Measurements from ENCODE around the gene MRPS18A. TPM values are rescaled to one million over a fixed set of nuclear protein-coding genes. Genes with fewer than 3 reads are reported as not detected.
A peak's percentile ranks its signal among the peaks of the same experiment; 100 is the strongest.

Gene MRPS18A
- total RNA-seq, 1 donor from 2014 or later = 41.8 TPM

- H3K27ac ChIP-seq (replicated peaks) = peak overlapping the region; percentile 75
- no peaks in the 10 kb centered on the region for H3K27me3 ChIP-seq (ENCODE audit: low read depth)
- peaks cover 50% of the 10 kb centered on the region for H3K36me3 ChIP-seq
- DNase-seq = no peak
- TF ChIP-seq, protein P1, sequence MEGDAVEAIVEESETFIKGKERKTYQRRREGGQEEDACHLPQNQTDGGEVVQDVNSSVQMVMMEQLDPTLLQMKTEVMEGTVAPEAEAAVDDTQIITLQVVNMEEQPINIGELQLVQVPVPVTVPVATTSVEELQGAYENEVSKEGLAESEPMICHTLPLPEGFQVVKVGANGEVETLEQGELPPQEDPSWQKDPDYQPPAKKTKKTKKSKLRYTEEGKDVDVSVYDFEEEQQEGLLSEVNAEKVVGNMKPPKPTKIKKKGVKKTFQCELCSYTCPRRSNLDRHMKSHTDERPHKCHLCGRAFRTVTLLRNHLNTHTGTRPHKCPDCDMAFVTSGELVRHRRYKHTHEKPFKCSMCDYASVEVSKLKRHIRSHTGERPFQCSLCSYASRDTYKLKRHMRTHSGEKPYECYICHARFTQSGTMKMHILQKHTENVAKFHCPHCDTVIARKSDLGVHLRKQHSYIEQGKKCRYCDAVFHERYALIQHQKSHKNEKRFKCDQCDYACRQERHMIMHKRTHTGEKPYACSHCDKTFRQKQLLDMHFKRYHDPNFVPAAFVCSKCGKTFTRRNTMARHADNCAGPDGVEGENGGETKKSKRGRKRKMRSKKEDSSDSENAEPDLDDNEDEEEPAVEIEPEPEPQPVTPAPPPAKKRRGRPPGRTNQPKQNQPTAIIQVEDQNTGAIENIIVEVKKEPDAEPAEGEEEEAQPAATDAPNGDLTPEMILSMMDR (IDR thresholded peaks at IDR 0.05; ENCODE audit: borderline replicate concordance) = no peak
- no peaks in the 10 kb centered on the region for H3K9me3 ChIP-seq (replicated peaks)
- H3K4me1 ChIP-seq = peaks cover 72% of the 10 kb centered on the region
- H3K4me3 ChIP-seq = no peak overlapping the region
- intact Hi-C loops (cut with micrococcal nuclease) = no loop called here
Observed at GRCh38 chr6:43680308-43681200, 7.0 kb downstream of the MRPS18A start.

- H3K36me3 ChIP-seq = peaks cover 65% of the 10 kb centered on the region
- no peak overlapping the region for H3K27ac ChIP-seq (replicated peaks)
- TF ChIP-seq, protein P1 (IDR thresholded peaks at IDR 0.05; ENCODE audit: borderline replicate concordance) = no peak
- no peaks in the 10 kb centered on the region for H3K9me3 ChIP-seq (replicated peaks)
- no peaks in the 10 kb centered on the region for H3K27me3 ChIP-seq (ENCODE audit: low read depth)
- H3K4me1 ChIP-seq = peaks cover 58% of the 10 kb centered on the region
- no peak overlapping the region for H3K4me3 ChIP-seq
- no peak for DNase-seq
- intact Hi-C loops (cut with micrococcal nuclease) = no loop called here
Observed at GRCh38 chr6:43679057-43679456, 8.5 kb downstream of the MRPS18A start.

DNA sequence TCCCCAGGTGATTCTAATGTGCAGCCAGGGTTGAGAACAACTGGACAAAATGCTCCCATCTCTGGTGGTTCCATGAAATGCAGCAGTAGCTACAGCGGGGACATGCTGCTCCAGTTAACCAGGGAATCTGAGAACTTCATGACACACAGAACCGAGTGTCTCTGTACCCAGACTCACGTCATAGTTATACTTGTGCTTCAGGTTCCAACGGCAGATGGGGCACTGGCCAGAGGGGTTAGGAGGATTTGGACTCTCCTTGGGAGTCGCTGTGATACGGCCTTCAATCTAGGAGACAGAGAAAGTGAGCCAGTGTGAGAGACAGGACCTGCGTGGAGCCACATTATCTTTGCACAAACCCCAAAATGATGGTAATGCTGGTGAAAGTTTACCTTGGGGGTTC lies 9.2 kb downstream of the MRPS18A start:
- peaks cover 72% of the 10 kb centered on the region for H3K36me3 ChIP-seq
- no peaks in the 10 kb centered on the region for H3K9me3 ChIP-seq (replicated peaks)
- peaks cover 58% of the 10 kb centered on the region for H3K4me1 ChIP-seq
- H3K27ac ChIP-seq (replicated peaks) = no peak overlapping the region
- intact Hi-C loops (cut with micrococcal nuclease) = no loop called here
- TF ChIP-seq, protein P1 (IDR thresholded peaks at IDR 0.05; ENCODE audit: borderline replicate concordance) = no peak
- no peak overlapping the region for H3K4me3 ChIP-seq
- no peaks in the 10 kb centered on the region for H3K27me3 ChIP-seq (ENCODE audit: low read depth)
- no peak for DNase-seq

GRCh38 chr6:43677759-43678158 lies 9.8 kb downstream of the MRPS18A start:
- no peaks in the 10 kb centered on the region for H3K9me3 ChIP-seq (replicated peaks)
- H3K36me3 ChIP-seq = peaks cover 78% of the 10 kb centered on the region
- TF ChIP-seq, protein P1 (IDR thresholded peaks at IDR 0.05; ENCODE audit: borderline replicate concordance) = no peak
- no peak for DNase-seq
- peaks cover 58% of the 10 kb centered on the region for H3K4me1 ChIP-seq
- no peak overlapping the region for H3K4me3 ChIP-seq
- no peaks in the 10 kb centered on the region for H3K27me3 ChIP-seq (ENCODE audit: low read depth)
- H3K27ac ChIP-seq (replicated peaks) = no peak overlapping the region
- intact Hi-C loops (cut with micrococcal nuclease) = no loop called here

GRCh38 chr6:43676962-43677606 lies 10.5 kb downstream of the MRPS18A start:
- peaks cover 58% of the 10 kb centered on the region for H3K4me1 ChIP-seq
- H3K36me3 ChIP-seq = peaks cover 85% of the 10 kb centered on the region
- no peak for DNase-seq
- peak overlapping the region; percentile 7 for H3K27ac ChIP-seq (replicated peaks)
- no peaks in the 10 kb centered on the region for H3K27me3 ChIP-seq (ENCODE audit: low read depth)
- H3K9me3 ChIP-seq (replicated peaks) = no peaks in the 10 kb centered on the region
- TF ChIP-seq, protein P1 (IDR thresholded peaks at IDR 0.05; ENCODE audit: borderline replicate concordance) = no peak
- no peak overlapping the region for H3K4me3 ChIP-seq
- intact Hi-C loops (cut with micrococcal nuclease) = no loop called here

All from left ventricle myocardium inferior (tissue), 1 donor.